Left cardiac atrium (tissue), 4 donors: ENCODE results near the gene PLA2G5. TPM values are rescaled to one million over a fixed set of nuclear protein-coding genes. Genes with fewer than 3 reads are reported as not detected.
"Not testable (repeated sequence)": the region's sequence is repeated elsewhere in the genome, so short reads cannot be mapped to it uniquely, and the experiment has no call there.

Source experiments
- ATAC-seq, 2 donors: fragments of 200-7000 bp; cut with Tn5 transposase; one replicate each; pipeline ENCODE4 v1.9.1; 2020; ENCODE audit warnings: mild to moderate bottlenecking in 2 of 2, moderate library complexity in 2 of 2
- DNase-seq: peaks from one replicate; pipeline ENCODE4 v3.0.0-alpha.2; 2020
- intact Hi-C, 2 donors: fragments of 100-400 bp; cut with DNase I; formaldehyde crosslinking; loops; one replicate each; pipeline versions ENCODE4 v1.14.1 to v1.15.1; 2022 to 2023
- long read RNA-seq: library from polyadenylated mRNA; unstranded; transcript quantifications from one replicate; pipeline ENCODE4 v2.0.0, GENCODE V29; 2021
- total RNA-seq, 2 donors: library from RNA; stranded (reverse); fragmentation: NEBNext Ultra II Directional; extraction: Animal tissue kit (Norgen Biotek cat#: 25700); gene quantifications; one replicate each; pipeline ENCODE4 v1.2.1, GENCODE V29; 2021
- donor health status: DM: no; HTN: yes; CAD: no.
- donor health status: DM: no; HTN: yes; CAD: no; lungs with severe emphysema.
- donor health status: DM: yes; HTN: yes; CAD: no.
- donor health status: Dilated cardiomyopathy.

PLA2G5 gene, protein sequence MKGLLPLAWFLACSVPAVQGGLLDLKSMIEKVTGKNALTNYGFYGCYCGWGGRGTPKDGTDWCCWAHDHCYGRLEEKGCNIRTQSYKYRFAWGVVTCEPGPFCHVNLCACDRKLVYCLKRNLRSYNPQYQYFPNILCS
- 10 to 100 TPM; 84.9 to 93.0 TPM for total RNA-seq
- long read RNA-seq, transcript PLA2G5-201 (5 exons, 1,161 nt): major isoform, 12 of 98 reads
- long read RNA-seq, transcript PLA2G5-207 (8 exons, 1,092 nt): minor isoform, 7 of 98 reads
- long read RNA-seq, partial matches to known transcripts: 6 of 98 reads
- long read RNA-seq, other reads (novel, unspliced or antisense): 73 of 98 reads

DNA sequence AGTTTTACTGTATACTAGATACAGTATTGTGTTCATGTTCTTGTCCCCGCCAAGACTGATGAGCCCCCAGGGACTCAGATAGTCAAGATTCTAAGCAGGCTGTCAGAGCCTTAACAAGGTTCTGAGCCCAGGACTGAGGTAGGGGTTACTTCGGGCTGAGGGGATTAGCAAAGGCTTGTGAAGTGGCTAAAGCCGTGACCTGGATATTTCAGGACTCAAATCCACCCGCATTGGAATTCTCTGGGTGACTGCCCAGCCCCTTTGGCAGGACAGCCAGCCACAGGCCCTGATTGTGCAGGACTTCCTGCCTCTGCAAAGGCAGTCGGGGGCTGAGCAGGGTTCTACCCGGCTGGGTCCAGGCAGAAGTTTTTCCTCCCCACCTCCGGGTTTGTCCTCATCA, at the start of gene PLA2G5:
TSS of gene PLA2G5 (plus strand) at position 321 of the 400 bp plus-strand sequence. CDS start 14,637 bp downstream, outside the sequence.
- intact Hi-C loops: no loop called here
- peak; percentile 82 for DNase-seq
- peak; percentile 89 to 94 for ATAC-seq

DNA sequence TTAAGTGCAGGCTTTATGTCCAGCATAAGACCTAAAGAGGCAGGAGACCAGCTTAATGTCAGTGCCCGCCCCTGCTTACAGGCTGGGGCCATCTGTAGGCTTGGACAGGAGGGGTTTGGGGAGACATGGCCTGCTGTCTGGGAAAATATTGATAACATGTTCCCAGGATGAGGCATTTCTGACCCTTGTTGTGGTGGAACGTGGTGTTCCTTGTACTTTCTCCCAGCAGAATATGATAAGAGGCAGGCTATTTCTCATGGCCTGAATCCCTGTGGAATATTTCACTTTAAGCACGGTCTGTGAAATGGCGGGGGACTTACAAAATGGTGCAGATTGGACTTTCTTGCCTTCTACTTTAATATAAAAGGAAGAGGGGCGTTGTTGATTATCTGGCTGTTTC, 41.9 kb upstream of the PLA2G5 start:
- DNase-seq: peak; percentile 60
- intact Hi-C loops: no loop called here
- peak; percentile 80 to 84 for ATAC-seq

DNA sequence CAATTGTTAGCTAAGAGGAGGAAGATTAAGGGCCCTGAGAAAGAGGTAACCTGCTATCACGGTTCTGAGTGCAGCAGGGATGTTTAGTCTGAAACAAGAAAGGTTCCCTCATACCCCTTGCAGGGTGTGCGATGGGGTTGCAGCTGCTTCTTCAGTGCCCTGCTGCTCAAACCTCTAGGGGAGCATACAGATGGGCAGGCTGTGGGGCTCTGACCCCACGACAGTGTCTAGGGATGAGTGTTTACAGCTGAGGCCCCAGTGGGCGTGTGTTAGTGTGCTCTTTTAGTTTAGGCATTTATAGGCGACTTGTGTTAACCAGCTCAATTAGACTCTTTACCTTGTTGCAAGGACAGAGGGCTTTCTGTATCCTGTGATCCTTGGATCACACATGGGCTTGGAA, 41.3 kb upstream of the PLA2G5 start:
- intact Hi-C loops: no loop called here
- ATAC-seq (peak; percentile 11 to 29), DNase-seq (no peak)

DNA sequence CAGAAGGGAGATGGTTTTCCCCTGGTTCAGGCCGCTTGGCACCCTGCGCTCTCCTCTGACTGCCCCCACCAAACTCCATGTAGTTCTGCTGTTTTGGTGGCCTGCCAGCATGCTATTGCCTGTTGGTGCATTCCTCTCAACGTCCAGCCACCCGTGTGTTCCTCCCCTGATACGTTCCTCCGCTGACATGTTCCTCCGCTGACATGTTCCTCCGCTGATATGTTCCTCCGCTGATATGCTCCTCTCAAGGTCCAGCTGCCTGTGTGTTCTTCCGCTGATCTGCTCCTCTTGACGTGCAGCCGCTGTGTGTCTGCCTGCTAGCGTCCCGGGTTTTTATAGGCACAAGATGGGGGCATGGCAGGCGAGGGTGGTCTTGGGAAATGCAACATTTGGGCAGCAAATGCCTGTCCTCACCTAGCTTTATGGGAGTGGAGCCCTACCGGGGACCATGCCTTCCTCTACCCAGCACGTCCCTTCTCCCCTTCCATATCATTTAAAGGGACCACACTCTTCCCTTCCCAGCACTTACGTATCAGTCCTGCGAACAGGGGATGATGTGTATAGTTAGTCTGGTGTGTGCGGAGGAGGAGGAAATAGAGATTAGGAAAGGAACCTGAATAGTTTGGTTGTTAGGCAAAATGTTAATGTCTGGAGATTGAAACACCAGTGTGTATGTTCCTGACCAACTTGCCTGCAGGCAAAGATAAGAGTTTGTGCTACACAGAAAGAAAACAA, 40.6 kb upstream of the PLA2G5 start:
- peak; percentile 64 for DNase-seq
- intact Hi-C loops: no loop called here
- ATAC-seq: peak; percentile 67 to 71

DNA sequence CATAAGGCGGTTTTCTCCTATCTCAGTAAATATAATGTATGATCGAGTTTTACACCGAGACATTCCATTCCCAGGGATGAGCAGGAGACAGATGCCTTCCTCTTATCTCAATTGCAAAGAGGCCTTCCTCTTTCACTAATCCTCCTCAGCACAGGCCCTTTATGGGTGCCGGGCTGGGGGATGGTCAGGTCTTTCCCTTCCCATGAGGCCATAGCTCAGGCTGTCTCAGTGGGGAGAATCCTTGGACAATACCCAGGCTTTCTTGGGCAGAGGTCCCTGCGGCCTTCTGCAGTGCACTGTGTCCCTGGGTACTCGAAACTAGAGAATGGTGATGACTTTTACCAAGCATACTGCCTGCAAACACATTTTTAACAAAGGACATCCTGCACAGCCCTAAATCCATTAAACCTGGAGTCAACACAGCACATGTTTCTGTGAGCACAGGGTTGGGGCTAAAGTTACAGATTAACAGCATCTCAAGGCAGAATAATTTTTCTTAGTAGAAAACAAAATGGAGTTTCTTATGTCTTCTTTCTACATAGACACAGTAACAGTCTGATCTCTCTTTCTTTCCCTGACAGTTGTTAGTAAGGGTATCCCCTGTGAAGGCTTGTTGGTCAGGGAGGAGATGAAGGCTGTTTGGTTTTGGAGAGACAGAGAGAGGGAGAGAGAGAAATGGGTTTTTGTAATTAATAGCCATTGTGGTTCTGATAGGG, 39.4 kb upstream of the PLA2G5 start:
- DNase-seq, ATAC-seq: not testable (repeated sequence)

DNA sequence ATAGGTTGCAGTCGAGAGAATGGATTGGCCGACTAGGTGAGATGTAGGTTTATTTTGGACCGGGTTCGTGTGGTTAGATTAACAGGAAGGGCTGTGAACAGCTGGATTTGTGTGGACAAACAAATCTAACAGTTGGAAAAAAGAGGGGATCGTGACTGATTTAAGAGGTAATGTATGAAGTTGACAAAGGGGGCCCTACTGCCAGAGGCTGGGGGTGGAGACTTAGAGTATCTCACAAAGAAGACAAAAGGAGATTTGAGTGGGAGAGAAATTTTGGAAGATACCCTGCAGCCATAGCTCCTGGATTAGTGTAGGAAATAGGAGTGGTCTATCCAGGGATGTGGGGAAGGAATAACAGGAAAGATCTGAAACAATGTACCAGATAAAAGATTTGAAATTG, 38.8 kb upstream of the PLA2G5 start:
- intact Hi-C loops: no loop called here
- ATAC-seq (peak in 1 of 2 donors; percentile 6), DNase-seq (no peak)

More for the DNA sequence above, 39.4 kb upstream of the PLA2G5 start:
- intact Hi-C loops: not testable (repeated sequence)

DNA sequence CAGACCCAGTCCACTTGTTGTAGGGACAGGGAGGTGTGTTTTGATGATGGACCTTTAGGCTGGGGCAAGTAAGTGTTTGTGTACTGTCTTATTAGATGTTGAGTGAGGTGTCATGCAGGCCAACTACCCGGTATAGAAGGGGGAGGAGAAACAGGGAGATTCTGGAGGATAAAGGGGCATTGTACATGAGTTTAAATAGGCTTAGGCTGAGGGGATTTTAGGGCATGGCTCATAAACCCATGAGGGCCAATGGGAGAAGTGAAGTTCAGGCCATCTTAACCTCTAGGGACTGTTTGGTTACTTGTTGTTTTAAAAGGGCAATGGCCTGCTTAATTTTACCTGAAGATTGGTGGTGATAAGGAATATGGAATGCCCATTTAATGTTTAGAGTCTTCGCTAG, 38.2 kb upstream of the PLA2G5 start:
- DNase-seq (no peak), ATAC-seq (no peak)
- intact Hi-C loops: no loop called here

DNA sequence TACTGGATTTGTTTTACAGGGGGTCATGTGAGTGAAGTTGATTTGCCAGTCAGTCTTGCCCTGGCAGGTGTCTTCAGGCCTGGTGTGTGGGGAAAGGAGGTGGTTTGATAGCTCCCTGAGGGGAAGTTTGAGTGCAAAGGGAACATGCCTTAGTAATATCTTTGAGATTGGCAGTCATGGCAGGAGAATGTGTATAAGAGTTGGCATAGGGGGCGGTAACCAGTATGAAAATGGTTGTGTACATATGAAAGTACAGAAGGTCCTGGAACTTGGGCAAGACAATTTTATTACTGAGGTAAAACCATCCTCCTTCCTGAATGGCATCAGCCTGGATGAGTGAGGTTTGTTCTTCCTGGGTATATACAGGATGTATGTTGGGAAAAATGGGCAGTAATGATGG, 37.6 kb upstream of the PLA2G5 start:
- ATAC-seq (no peak), DNase-seq (no peak)
- intact Hi-C loops: no loop called here

DNA sequence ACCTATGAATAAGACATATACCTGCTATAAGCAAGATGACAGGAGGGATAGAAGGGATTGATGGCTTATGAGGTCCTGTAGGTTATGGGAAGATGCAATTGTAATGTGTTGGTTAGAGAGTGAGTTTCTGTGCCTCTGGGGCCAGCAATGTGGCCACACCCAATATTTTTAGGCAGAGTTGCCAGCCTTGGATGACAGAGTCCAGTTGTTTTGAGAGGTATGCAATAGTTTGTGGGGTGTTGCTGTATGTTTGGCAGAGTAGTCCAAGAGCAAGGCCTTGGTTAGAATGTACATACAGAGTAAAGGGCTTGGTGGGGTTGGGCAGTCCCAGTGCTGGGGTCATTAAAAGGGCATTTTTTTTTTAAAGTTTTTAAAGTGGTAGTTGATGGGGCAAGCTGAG, 36.6 kb upstream of the PLA2G5 start:
- DNase-seq (no peak), ATAC-seq (no peak)
- intact Hi-C loops: no loop called here

DNA sequence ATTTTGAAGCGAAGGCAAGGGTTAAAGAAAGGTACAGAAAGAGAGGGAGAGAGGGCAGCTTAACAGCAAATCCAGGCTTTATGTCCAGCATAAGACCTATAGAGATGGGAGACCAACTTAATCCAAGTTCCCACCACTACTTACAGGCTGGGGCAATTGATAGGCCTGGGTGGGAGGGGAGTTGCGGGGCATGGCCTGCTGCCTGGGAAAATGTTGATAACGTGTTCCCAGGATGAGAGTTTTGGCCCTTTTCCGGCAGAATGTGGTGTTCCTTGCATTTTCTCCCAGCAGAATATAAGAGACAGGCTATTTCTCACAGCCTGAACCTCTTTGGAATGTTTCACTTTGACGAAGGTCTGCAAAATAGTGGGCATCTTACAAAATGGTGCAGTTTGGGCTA, 34.9 kb upstream of the PLA2G5 start:
- intact Hi-C loops: no loop called here
- peak; percentile 41 for DNase-seq
- ATAC-seq: peak in 1 of 2 donors; percentile 19

DNA sequence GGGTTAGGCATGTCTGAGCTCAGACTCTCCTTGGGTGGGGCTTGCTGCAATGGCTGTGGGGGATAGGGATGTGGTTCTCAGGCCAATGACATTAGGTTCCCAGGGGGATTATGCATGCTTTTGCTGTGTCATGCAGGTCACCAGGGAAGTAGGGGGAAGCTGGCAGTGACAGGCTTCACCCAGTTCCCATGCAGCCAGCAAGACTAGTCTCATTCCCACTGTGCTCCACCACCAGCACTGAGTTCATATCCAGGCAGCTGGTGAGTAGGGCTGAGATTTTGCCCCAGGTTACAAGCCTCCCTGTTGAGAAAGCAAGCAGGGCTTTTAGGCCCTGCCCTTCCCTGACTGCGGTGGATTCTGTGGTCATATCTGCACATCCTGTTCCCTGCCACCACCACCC, 32.1 kb upstream of the PLA2G5 start:
- intact Hi-C loops: no loop called here
- ATAC-seq (peak in 1 of 2 donors; percentile 11), DNase-seq (no peak)

DNA sequence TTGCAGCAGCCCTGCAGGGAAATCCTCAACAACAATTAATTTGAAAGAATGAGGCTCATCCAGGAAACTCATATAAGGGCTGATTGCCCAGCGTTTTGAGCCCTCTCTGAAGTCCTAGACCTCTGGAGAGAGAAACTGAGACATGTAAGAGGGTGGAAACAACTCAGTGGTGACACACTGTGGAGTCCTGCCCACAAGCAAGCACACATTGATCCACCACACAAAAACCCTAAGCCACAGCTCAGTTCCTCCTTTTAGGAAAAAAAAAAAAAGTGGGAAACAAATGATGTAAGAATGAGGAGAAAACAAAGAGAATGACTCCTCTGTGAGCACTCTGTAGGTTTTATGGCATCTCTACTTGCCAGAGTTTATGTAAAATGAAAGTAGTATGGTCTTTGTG, 22.9 kb upstream of the PLA2G5 start:
- intact Hi-C loops: no loop called here
- no peak for DNase-seq
- ATAC-seq: no peak

DNA sequence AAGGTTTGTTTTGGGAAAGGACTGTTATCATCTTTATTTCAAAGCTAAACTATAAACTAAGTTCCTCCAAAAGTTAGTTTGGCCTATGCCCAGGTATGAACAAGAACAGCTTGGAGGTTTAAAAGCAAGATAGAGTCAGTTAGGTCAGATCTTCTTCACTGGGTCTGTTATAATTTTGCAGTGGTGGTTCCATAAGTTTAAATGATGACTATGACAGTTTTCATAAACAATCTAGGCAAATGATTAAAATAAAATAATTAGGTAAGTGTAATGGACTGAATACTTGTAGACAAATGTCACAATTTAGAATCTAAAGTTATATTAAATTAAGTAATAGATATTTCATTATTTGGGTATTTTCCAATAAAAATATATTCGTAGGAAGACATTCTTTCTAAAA, 21.4 kb upstream of the PLA2G5 start:
- ATAC-seq: no peak
- intact Hi-C loops: no loop called here
- no peak for DNase-seq

DNA sequence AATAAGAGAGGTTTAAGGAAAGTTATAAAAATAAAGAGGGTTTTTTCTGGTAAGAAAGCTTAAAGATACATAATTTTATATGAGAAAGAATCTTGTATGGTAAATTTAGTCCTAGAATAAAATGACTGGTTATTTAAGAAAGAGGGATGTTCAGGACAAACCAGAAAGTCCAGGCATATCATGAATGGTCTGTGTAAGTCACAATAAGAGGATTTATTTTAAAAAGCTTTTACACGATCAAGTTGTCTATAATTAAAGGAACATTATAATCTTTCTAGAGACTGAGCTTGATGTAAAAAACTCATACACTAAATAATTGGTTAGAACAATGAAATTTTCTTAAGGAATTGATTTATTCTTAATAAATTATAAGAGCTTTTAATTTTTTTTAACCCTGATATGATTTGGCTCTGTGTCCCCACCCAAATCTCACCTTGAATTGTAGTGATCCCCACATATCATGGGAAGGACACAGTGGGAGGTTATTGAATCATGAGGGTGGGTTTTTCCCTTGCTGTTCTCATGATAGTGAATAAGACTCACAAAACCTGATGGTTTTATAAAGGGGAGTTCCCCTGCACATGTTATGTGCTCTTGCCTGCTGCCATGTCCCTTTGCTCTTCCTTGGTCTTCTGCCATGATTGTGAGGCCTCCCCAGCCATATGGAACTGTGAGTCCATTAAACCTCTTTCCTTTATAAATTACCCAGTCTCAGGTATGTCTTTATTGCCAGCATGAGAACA, 20.8 kb upstream of the PLA2G5 start:
- intact Hi-C loops, ATAC-seq, DNase-seq: not testable (repeated sequence)

DNA sequence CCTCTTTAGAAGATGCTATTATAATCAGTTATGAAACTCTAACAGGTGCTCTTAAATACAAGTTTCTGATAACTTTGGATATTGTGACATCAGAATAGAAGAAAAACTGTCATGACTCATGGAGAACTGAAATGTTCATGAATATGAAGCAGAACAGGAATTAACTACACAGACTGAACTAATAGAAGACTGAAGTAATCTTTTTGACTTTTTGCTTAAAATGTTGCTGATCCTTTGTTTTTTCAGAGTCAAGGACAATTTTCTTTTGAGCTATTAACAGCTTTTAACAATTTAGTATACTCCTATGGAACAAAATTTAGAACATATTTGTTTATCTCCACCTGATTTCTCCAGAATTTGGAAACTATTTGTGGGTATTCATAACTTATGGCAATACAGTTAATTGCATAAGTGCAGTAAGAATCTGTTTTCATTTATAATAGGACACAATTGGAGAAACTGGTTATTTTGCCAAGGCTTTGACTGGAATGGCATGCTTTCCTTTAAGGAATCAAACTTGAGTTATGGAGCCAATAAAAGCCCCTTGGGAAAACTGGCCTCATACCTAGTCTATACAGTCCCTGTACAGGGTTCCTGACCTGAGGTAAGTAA, 18.7 kb upstream of the PLA2G5 start:
- intact Hi-C loops: no loop called here
- no peak for ATAC-seq

DNA sequence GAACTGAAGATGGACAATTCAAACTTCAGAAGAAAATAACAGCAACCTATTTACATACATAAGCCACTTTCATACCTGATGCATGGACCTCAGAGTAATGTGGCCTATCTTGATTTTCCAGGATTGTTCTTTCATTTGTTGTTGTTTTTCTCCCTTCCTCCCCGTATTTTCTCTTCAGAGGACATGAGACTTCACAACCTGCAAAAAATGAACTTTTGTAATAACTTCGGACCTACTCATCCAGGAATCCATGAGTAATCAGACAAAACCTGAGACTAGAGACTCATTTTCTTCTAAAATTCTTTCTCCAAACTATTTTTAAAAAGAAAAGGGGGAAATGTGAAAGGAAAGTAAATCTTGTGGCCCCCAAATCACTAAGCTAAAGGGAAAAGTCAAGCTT, 17.6 kb upstream of the PLA2G5 start:
- ATAC-seq (no peak), DNase-seq (no peak)
- intact Hi-C loops: no loop called here

More for the DNA sequence above, 18.7 kb upstream of the PLA2G5 start:
- DNase-seq: no peak

DNA sequence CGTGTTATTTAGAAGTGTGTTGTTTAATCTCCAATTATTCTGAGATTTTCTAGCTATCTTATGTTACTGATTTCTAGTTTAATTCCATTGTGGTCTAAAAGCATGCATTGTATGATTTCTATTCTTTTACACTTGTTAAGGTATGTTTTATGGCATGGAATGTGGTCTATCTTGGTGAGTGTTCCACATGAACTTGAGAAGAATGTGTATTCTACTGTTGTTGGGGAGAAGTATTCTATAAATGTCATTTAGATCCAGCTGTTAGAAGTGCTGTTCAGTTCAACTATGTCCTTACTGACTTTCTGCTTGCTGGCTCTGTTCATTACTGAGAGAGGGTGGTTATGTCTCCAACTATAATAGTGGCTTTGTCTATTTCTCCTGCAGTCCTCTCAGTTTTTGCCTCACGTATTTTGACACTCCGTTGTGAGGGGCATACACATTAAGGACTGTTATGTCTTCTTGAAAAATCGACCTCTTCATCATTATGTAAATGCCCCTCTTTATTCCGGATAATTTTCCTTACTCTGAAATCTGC, 12.0 kb upstream of the PLA2G5 start:
- intact Hi-C loops: no loop called here
- peak in 1 of 2 donors; percentile 21 for ATAC-seq

DNA sequence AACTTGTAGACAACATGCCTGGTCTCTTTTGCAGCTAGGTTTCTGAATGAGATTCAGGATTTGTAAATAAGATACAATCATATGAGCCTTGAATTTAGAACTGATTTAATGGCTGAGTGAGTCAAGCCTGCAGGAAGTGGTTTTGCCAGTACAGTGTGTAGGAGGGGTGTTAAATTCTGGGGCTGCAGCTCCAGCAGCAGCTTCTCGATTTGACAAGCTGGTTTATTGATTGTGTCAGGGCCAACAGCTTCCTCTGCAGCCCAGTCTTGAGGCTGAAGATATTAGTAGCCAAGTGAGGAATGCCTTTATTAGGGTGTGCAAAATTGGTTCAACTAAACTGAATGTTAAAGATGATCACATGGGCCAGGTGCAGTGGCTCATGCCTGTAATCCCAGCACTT, 11.5 kb upstream of the PLA2G5 start:
- no peak for DNase-seq
- intact Hi-C loops: no loop called here
- ATAC-seq: peak; percentile 82 to 84

More for the DNA sequence above, 12.0 kb upstream of the PLA2G5 start:
- no peak for DNase-seq

DNA sequence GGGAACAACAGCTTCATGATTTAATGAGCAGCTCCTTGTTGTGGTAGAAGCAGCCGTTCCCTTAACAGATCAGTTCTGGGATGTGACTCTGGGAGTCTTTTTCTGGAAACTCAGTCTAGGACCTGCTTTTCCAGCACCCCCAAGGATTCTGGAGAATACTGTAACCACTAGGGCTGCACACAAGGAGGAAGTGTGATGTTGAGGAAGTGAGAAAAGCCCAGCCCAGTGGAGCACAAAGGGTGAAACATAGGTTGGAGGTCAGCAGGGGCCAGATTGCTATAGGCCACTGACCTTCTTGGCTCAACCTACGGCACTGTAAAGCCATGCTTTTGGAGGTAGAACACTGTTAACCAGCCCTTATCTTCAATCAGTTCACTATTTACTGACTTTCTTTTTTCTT, 10.1 kb upstream of the PLA2G5 start:
- peak in 1 of 2 donors; percentile 32 for ATAC-seq
- intact Hi-C loops: no loop called here
- DNase-seq: no peak
